ENCODE measurements around the gene DLG2.

DNA sequence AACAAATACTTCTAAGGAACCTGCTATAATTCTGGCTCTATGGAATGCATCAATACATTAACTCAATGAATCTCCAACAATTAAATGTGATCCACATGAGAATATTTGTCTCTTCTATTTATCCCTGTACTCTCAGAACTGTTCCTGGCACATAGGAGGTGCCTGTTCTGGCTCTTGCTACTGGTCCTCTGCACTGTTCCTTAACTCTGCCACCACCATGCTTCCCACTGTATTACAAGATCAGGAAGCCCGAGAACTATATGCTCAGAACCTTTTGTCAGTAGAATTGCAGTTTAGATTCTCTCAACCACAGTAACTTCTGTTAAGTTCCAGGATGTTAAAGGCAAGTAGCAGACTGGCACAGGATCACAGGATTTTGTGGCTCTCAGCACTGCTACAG, 1964.7 kb downstream of the DLG2 start:
- TF ChIP-seq EP300 (IDR thresholded peaks at IDR 0.05; ENCODE audit: borderline replicate concordance) (no peak), CEBPB (IDR thresholded peaks at IDR 0.05) (no peak), RAD21 (IDR thresholded peaks at IDR 0.05; ENCODE audit: low read depth) (no peak), NFIC (IDR thresholded peaks at IDR 0.05) (no peak), TAF1 (IDR thresholded peaks at IDR 0.05; ENCODE audit: low read depth) (no peak), YY1 (IDR thresholded peaks at IDR 0.05; ENCODE audit: low read depth) (no peak), FOXM1 (IDR thresholded peaks at IDR 0.05; ENCODE audit: borderline replicate concordance, low read depth) (no peak), TCF12 (IDR thresholded peaks at IDR 0.05; ENCODE audit: low read depth) (no peak), EGR1 (IDR thresholded peaks at IDR 0.05) (no peak), ZBTB7A (IDR thresholded peaks at IDR 0.05; ENCODE audit: low read depth) (no peak), CREB1 (IDR thresholded peaks at IDR 0.05; ENCODE audit: low read depth) (no peak)
- TF ChIP-seq, protein P1, sequence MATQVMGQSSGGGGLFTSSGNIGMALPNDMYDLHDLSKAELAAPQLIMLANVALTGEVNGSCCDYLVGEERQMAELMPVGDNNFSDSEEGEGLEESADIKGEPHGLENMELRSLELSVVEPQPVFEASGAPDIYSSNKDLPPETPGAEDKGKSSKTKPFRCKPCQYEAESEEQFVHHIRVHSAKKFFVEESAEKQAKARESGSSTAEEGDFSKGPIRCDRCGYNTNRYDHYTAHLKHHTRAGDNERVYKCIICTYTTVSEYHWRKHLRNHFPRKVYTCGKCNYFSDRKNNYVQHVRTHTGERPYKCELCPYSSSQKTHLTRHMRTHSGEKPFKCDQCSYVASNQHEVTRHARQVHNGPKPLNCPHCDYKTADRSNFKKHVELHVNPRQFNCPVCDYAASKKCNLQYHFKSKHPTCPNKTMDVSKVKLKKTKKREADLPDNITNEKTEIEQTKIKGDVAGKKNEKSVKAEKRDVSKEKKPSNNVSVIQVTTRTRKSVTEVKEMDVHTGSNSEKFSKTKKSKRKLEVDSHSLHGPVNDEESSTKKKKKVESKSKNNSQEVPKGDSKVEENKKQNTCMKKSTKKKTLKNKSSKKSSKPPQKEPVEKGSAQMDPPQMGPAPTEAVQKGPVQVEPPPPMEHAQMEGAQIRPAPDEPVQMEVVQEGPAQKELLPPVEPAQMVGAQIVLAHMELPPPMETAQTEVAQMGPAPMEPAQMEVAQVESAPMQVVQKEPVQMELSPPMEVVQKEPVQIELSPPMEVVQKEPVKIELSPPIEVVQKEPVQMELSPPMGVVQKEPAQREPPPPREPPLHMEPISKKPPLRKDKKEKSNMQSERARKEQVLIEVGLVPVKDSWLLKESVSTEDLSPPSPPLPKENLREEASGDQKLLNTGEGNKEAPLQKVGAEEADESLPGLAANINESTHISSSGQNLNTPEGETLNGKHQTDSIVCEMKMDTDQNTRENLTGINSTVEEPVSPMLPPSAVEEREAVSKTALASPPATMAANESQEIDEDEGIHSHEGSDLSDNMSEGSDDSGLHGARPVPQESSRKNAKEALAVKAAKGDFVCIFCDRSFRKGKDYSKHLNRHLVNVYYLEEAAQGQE (IDR thresholded peaks at IDR 0.05; ENCODE audit: low read depth): no peak
- TF ChIP-seq, protein P2, sequence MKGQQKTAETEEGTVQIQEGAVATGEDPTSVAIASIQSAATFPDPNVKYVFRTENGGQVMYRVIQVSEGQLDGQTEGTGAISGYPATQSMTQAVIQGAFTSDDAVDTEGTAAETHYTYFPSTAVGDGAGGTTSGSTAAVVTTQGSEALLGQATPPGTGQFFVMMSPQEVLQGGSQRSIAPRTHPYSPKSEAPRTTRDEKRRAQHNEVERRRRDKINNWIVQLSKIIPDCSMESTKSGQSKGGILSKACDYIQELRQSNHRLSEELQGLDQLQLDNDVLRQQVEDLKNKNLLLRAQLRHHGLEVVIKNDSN (IDR thresholded peaks at IDR 0.05): no peak
- TF ChIP-seq, protein P3, sequence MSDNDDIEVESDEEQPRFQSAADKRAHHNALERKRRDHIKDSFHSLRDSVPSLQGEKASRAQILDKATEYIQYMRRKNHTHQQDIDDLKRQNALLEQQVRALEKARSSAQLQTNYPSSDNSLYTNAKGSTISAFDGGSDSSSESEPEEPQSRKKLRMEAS (IDR thresholded peaks at IDR 0.05): no peak
